NCI-H2196 (cell line): ENCODE data around the gene CYYR1.

Experiments
- DNase-seq: peaks from one replicate; lab custom pipeline; 2025; ENCODE audit not compliant: unreplicated experiment; lab: John Stamatoyannopoulos, UW

The CYYR1 gene

GRCh38 chr21:26554365-26554764 is 18.7 kb downstream of the CYYR1 start:
- DNase-seq = no peak

GRCh38 chr21:26553898-26554297 is 19.2 kb downstream of the CYYR1 start:
- no peak for DNase-seq

- no peak for DNase-seq
These were observed 22.8 kb downstream of the CYYR1 start for GRCh38 chr21:26550326-26550725.

GRCh38 chr21:26546446-26547097 is 26.5 kb downstream of the CYYR1 start:
- no peak for DNase-seq

- no peak for DNase-seq
These were observed 28.8 kb downstream of the CYYR1 start for GRCh38 chr21:26544201-26544775.

GRCh38 chr21:26540651-26541050 is 32.4 kb downstream of the CYYR1 start:
- no peak for DNase-seq

- DNase-seq = no peak
These were observed 33.5 kb downstream of the CYYR1 start for GRCh38 chr21:26539566-26539965.

- no peak for DNase-seq
These were observed 38.6 kb downstream of the CYYR1 start for GRCh38 chr21:26534517-26534916.

GRCh38 chr21:26532208-26532607 is 40.9 kb downstream of the CYYR1 start:
- DNase-seq = no peak

GRCh38 chr21:26529526-26529925 is 43.6 kb downstream of the CYYR1 start:
- no peak for DNase-seq

- no peak for DNase-seq
These were observed 44.2 kb downstream of the CYYR1 start for GRCh38 chr21:26528882-26529281.

- DNase-seq = no peak
These were observed 50.4 kb downstream of the CYYR1 start for GRCh38 chr21:26522704-26523103.

GRCh38 chr21:26519142-26519541 is 53.9 kb downstream of the CYYR1 start:
- no peak for DNase-seq

GRCh38 chr21:26515257-26515656 is 57.8 kb downstream of the CYYR1 start:
- DNase-seq = no peak

- no peak for DNase-seq
These were observed 59.9 kb downstream of the CYYR1 start for GRCh38 chr21:26513212-26513611.

- no peak for DNase-seq
These were observed 60.4 kb downstream of the CYYR1 start for GRCh38 chr21:26512664-26513063.

- DNase-seq = no peak
These were observed 64.2 kb downstream of the CYYR1 start for GRCh38 chr21:26508903-26509302.

GRCh38 chr21:26506956-26507355 is 66.1 kb downstream of the CYYR1 start:
- no peak for DNase-seq

GRCh38 chr21:26505211-26505610 is 67.9 kb downstream of the CYYR1 start:
- DNase-seq = no peak

- no peak for DNase-seq
These were observed 69.7 kb downstream of the CYYR1 start for GRCh38 chr21:26503414-26503813.

GRCh38 chr21:26501495-26502021 is 71.5 kb downstream of the CYYR1 start:
- DNase-seq = no peak

- DNase-seq = no peak
These were observed 73.6 kb downstream of the CYYR1 start for GRCh38 chr21:26499495-26499894.
